Measurements from ENCODE around the gene OBSL1.
A peak's percentile ranks its signal among the peaks of the same experiment; 100 is the strongest.

Gene OBSL1

GRCh38 chr2:219536967-219537366, 34.4 kb downstream of the OBSL1 start:
- DNase-seq, result no peak

GRCh38 chr2:219536425-219536824, 34.9 kb downstream of the OBSL1 start:
- no peak for DNase-seq

GRCh38 chr2:219533930-219534661, 37.2 kb downstream of the OBSL1 start:
- DNase-seq, result no peak

- DNase-seq, result no peak
Observed at GRCh38 chr2:219532378-219532649, 39.0 kb downstream of the OBSL1 start.

- DNase-seq, result no peak
Observed at GRCh38 chr2:219531639-219532377, 39.5 kb downstream of the OBSL1 start.

GRCh38 chr2:219530048-219530963, 41.0 kb downstream of the OBSL1 start:
- DNase-seq, result peak in 56 of 58 donors; percentile 43 to 94 (median 79)

GRCh38 chr2:219527472-219527871, 43.9 kb downstream of the OBSL1 start:
- DNase-seq, result no peak

- DNase-seq, result peak in 4 of 58 donors; percentile 17 to 44 (median 32)
Observed at GRCh38 chr2:219527076-219527394, 44.3 kb downstream of the OBSL1 start.

GRCh38 chr2:219526320-219527075, 44.8 kb downstream of the OBSL1 start:
- DNase-seq, result no peak

- no peak for DNase-seq
Observed at GRCh38 chr2:219525533-219526232, 45.7 kb downstream of the OBSL1 start.

- no peak for DNase-seq
Observed at GRCh38 chr2:219524817-219525216, 46.5 kb downstream of the OBSL1 start.

GRCh38 chr2:219523031-219523671, 48.2 kb downstream of the OBSL1 start:
- DNase-seq, result no peak

GRCh38 chr2:219522111-219523030, 49.0 kb downstream of the OBSL1 start:
- peak in 15 of 58 donors; percentile 13 to 59 (median 32) for DNase-seq

GRCh38 chr2:219521066-219521880, 50.1 kb downstream of the OBSL1 start:
- DNase-seq, result peak in 6 of 58 donors; percentile 19 to 32 (median 26)

- no peak for DNase-seq
Observed at GRCh38 chr2:219520079-219520478, 51.3 kb downstream of the OBSL1 start.

- no peak for DNase-seq
Observed at GRCh38 chr2:219519526-219519916, 51.8 kb downstream of the OBSL1 start.

- no peak for DNase-seq
Observed at GRCh38 chr2:219517954-219518778, 53.2 kb downstream of the OBSL1 start.

All from anterior cingulate cortex (tissue), 58 donors.